Right lobe of liver (tissue), 6 donors: ENCODE measurements around the gene RPS6KB2. TPM values are rescaled to one million over a fixed set of nuclear protein-coding genes. Genes with fewer than 3 reads are reported as not detected.

Experiments
- ATAC-seq, 4 donors: fragments of 200-7000 bp; cut with Tn5 transposase; one replicate each; pipeline ENCODE4 v1.9.1; 2020; ENCODE audit warnings: mild to moderate bottlenecking in 4 of 4, moderate library complexity in 4 of 4
- DNase-seq, 3 donors: peaks; one replicate each; pipeline ENCODE4 v3.0.0-alpha.2; 2020
- H3K27ac ChIP-seq, 3 donors: fragments of 200-600 bp; one replicate each; pipeline ENCODE4 v1.8.0; 2022
- H3K27me3 ChIP-seq, 2 donors: fragments of 200-600 bp; one replicate each; pipeline ENCODE4 v1.8.0; 2022
- H3K36me3 ChIP-seq, 4 donors: fragments of 200-600 bp; sonication (generic) in 1 of 4; one replicate each; pipeline versions ENCODE4 v1.5.1 to v1.8.0; 2017 to 2022; ENCODE audit warnings: control low read depth in 1 of 4
- H3K4me1 ChIP-seq, 4 donors: fragments of 200-600 bp; sonication (generic) in 1 of 4; one replicate each; pipeline versions ENCODE4 v1.5.1 to v1.8.0; 2017 to 2022; ENCODE audit warnings: control low read depth in 1 of 4
- H3K4me3 ChIP-seq, 3 donors: fragments of 200-600 bp; one replicate each; pipeline ENCODE4 v1.8.0; 2022
- H3K9me3 ChIP-seq, 4 donors: fragments of 200-600 bp; sonication (generic) in 1 of 4; one replicate each; pipeline versions ENCODE4 v1.5.1 to v1.8.0; 2017 to 2022; ENCODE audit warnings: control low read depth in 1 of 4
- POLR2A ChIP-seq: fragments of 450-650 bp; IDR thresholded peaks from one replicate; pipeline ENCODE4 v1.6.1; 2017; ENCODE audit warnings: antibody characterized with exemption, mild to moderate bottlenecking
- WGBS: methylation state at CpG from one replicate; pipeline ENCODE4 v1.1.6; 2018; ENCODE audit warnings: low coverage, low lambda C conversion rate; ENCODE audit not compliant: insufficient coverage; ENCODE audit errors: missing lambda C conversion rate; 5-methylcytosine and 5-hydroxymethylcytosine counted together
- intact Hi-C, 2 donors: fragments of 100-400 bp; cut with DNase I; formaldehyde crosslinking; loops; one replicate each; pipeline versions ENCODE4 v1.11.2 to v1.14.1; 2022
- total RNA-seq, 6 experiments: library from RNA; depleted of rRNA in 2 of 6; stranded (reverse); fragments of >200 nt in 2 of 6; fragmentation: NEBNext Ultra II Directional in 3 of 6; extraction: Animal tissue kit (Norgen Biotek cat#: 25700) in 3 of 6; gene quantifications; one replicate each; pipeline versions ENCODE4 v1.1.0 to v1.2.4, GENCODE V29; 2016 to 2023
- TF ChIP-seq, protein P1 (sequence below), 4 donors: fragments of 200-600 bp in 3 of 4; fragments of 450-650 bp in 1 of 4; IDR thresholded peaks; one replicate each; pipeline versions ENCODE4 v1.5.1 to v1.8.0; 2016 to 2022; ENCODE audit warnings: antibody characterized with exemption in 4 of 4, mild to moderate bottlenecking in 2 of 4
- donor health status: DM: no; HTN: yes; CAD: no.
- donor health status: DM: no; HTN: no; CAD: no.
- donor health status: DM: no; HTN: no; CAD: no.
- donor health status: DM: no; HTN: yes; CAD: no.
- donor health status: DM: no; HTN: yes; CAD: no.

Gene RPS6KB2
- total RNA-seq, 6 experiments from 2014 or later, result 18.8 to 37.1 (median 27.1) TPM

DNA sequence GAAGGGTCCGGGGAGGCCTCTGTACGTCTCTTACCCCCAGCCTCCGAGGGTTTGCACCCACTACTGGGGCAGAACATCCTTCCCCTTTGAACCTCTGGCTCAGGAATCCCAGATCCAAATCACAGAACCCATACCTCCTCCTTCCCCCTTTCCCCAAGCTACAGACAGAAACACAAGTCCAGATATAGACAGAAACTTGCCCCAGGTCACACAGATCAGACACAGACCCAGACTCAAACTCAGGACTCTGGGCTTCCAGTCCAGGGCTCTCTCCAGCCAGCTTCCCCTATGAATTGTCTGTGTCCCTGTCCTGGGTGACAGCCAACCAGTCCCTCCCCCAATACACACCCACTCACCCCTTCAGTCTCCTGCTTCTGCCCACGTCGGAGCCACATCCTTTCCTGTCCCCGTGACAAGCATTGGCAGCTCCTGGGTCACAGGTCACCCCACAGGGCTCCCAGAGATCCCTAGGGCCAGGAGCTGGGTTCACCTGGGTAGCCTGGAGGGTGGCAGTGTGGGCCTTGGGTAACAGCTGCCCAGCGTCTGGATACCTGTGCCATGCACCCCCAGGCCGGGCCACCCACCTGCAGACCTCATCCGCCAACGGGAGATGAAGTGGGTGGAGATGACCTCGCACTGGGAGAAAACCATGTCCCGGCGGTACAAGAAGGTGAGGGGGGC is 23.6 kb upstream of the RPS6KB2 start:
- Histone ChIP-seq H3K27ac (peak overlapping the region in 1 of 3 donors; percentile 38), H3K36me3 (peaks cover 0 to 7% (median 0%) of the 10 kb centered on the region in 4 donors), H3K27me3 (no peaks in the 10 kb centered on the region), H3K4me1 (peaks cover 0 to 24% (median 5%) of the 10 kb centered on the region in 4 donors), H3K9me3 (no peaks in the 10 kb centered on the region), H3K4me3 (peak overlapping the region in 1 of 3 donors; percentile 44)
- intact Hi-C loops, result no loop called here
- ATAC-seq (no peak), DNase-seq (peak in 1 of 3 donors; percentile 46)
- TF ChIP-seq, protein P1, sequence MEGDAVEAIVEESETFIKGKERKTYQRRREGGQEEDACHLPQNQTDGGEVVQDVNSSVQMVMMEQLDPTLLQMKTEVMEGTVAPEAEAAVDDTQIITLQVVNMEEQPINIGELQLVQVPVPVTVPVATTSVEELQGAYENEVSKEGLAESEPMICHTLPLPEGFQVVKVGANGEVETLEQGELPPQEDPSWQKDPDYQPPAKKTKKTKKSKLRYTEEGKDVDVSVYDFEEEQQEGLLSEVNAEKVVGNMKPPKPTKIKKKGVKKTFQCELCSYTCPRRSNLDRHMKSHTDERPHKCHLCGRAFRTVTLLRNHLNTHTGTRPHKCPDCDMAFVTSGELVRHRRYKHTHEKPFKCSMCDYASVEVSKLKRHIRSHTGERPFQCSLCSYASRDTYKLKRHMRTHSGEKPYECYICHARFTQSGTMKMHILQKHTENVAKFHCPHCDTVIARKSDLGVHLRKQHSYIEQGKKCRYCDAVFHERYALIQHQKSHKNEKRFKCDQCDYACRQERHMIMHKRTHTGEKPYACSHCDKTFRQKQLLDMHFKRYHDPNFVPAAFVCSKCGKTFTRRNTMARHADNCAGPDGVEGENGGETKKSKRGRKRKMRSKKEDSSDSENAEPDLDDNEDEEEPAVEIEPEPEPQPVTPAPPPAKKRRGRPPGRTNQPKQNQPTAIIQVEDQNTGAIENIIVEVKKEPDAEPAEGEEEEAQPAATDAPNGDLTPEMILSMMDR (IDR thresholded peaks at IDR 0.05), result no peak
- no peak for TF ChIP-seq POLR2A
- 25% methylated on average over 8 of the region's 13 CpGs for WGBS

DNA sequence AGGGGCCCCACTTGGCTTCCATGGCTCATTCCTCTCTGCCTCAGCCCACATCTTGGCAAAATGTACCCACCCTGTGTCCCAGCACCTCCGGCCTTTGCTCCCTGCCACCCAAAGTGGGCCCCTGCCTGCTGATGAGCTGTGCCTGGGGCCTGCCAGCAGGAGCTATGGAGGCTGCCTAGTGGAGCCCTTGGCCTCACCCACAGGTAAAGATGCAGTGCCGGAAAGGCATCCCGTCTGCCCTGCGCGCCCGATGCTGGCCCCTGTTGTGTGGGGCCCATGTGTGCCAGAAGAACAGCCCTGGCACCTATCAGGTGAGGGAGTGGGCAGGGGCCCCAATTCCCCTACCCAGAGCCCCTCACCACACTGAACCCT is 23.1 kb upstream of the RPS6KB2 start:
- ATAC-seq (no peak), DNase-seq (peak in 1 of 3 donors; percentile 47)
- Histone ChIP-seq H3K4me1 (peaks cover 0 to 20% (median 4%) of the 10 kb centered on the region in 4 donors), H3K4me3 (no peak overlapping the region), H3K9me3 (no peaks in the 10 kb centered on the region), H3K27me3 (no peaks in the 10 kb centered on the region), H3K36me3 (peaks cover 0 to 1% (median 0%) of the 10 kb centered on the region in 4 donors), H3K27ac (no peak overlapping the region)
- intact Hi-C loops, result no loop called here
- no peak for TF ChIP-seq POLR2A
- TF ChIP-seq, protein P1 (IDR thresholded peaks at IDR 0.05), result no peak
- WGBS, result no CpG with 5 or more reads among the region's 6 CpGs

DNA sequence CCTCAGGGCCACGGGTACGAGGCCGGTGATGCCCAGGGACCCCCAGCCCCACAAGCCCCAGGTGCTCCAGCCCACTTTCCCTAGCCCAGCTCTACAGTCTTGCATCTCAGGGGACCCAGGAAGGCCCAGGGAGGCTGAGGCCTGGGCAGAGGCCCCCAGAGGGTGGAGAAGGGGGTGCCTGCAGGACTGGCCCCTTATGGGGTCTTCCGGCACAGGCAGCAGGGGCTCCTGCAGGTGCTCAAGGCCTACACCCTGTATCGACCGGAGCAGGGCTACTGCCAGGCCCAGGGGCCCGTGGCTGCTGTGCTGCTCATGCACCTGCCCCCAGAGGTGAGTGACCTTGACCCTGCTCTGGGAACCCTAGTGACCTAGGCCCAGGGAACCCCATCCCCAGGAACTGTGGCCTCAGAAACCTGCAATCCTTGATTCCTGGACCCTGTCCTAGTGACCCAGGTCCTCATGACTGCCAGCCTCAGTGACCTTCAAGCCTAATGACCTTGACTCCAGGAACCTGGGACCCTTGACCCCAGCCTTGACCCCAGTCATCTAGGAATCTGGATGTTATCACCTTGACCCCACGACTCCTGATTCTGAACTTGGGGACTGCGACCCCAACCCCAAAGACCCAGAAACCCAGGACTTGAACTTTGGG is 22.5 kb upstream of the RPS6KB2 start:
- DNase-seq (peak in 1 of 3 donors; percentile 44), ATAC-seq (no peak)
- no peaks in the 10 kb centered on the region for H3K36me3 ChIP-seq
- TF ChIP-seq, protein P1 (IDR thresholded peaks at IDR 0.05), result no peak
- TF ChIP-seq POLR2A, result no peak
- H3K4me3 ChIP-seq, result no peak overlapping the region
- intact Hi-C loops, result no loop called here
- no peaks in the 10 kb centered on the region for H3K9me3 ChIP-seq
- WGBS, result no CpG with 5 or more reads among the region's 9 CpGs
- no peaks in the 10 kb centered on the region for H3K27me3 ChIP-seq
- H3K27ac ChIP-seq, result no peak overlapping the region
- peaks cover 0 to 13% (median under 1%) of the 10 kb centered on the region in 4 donors for H3K4me1 ChIP-seq

DNA sequence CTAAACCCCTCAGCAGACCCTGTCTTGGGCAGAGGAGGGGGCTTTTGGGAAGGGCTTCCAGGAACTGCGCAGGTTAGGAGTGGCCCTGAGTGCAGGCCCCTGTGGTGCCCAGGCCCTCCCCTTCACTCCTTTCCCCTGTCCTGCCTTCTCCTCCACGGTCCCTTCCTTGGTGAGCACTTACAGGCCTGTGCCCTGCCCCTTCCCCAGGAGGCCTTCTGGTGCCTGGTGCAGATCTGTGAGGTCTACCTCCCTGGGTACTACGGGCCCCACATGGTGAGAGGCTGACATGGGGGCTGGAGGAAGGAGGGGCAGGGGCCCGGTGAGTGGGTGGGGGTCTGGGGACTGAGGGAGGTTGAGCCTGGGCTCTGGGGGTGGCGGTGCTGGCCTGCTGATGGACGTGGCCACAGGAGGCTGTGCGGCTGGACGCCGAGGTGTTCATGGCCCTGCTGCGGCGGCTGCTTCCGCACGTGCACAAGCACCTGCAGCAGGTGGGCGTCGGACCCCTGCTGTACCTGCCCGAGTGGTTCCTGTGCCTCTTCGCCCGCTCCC is 21.8 kb upstream of the RPS6KB2 start:
- DNase-seq (no peak), ATAC-seq (no peak)
- Histone ChIP-seq H3K36me3 (no peaks in the 10 kb centered on the region), H3K27ac (no peak overlapping the region), H3K4me3 (no peak overlapping the region), H3K27me3 (no peaks in the 10 kb centered on the region), H3K9me3 (no peaks in the 10 kb centered on the region), H3K4me1 (peaks cover 0 to 10% (median 0%) of the 10 kb centered on the region in 4 donors)
- 80% methylated on average over 1 of the region's 18 CpGs for WGBS
- TF ChIP-seq, protein P1 (IDR thresholded peaks at IDR 0.05), result no peak
- no peak for TF ChIP-seq POLR2A
- intact Hi-C loops, result no loop called here
